HEK293 (cell line): ENCODE data around the gene LRRC74A.
A peak's percentile ranks its signal among the peaks of the same experiment; 100 is the strongest.

ENCODE experiments used
- CTCF ChIA-PET: fragments of 350-600 bp; formaldehyde crosslinking; extraction: SDS; loops from one replicate; lab custom pipeline; 2021; ENCODE audit warnings: antibody characterized with exemption; lab: Yijun Ruan, JAX
- POLR2A ChIA-PET: fragments of 300-600 bp; formaldehyde crosslinking; extraction: SDS; loops from one replicate; lab custom pipeline; 2020; ENCODE audit warnings: antibody characterized with exemption, inconsistent platforms; lab: Yijun Ruan, JAX
- H3K27ac ChIP-seq: fragments of 200-500 bp; sonication (Bioruptor generic); 2 replicates; pipeline ENCODE4 v1.5.1; 2014; ENCODE audit warnings: low read depth, low read length, control low read depth, inconsistent platforms; ENCODE audit errors: extremely low read depth
- H3K36me3 ChIP-seq, 2 experiments: fragments of 200-500 bp in 1 of 2; sonication (Bioruptor generic) in 1 of 2; 1 replicate in 1 of 2; 2 replicates in 1 of 2; pipeline ENCODE4 v1.5.1; 2014 to 2017; ENCODE audit warnings: inconsistent platforms in 2 of 2, low read length in 2 of 2; ENCODE audit not compliant: control insufficient read depth in 2 of 2, insufficient read depth in 1 of 2
- H3K4me1 ChIP-seq: fragments of 200-500 bp; sonication (Bioruptor generic); 2 replicates; pipeline ENCODE4 v1.5.1; 2014; ENCODE audit warnings: mild to moderate bottlenecking, low read length, inconsistent platforms; ENCODE audit not compliant: control insufficient read depth, insufficient read depth
- H3K4me3 ChIP-seq: 2 replicates; pipeline ENCODE4 v1.5.1; 2011; ENCODE audit warnings: low read depth, mild to moderate bottlenecking, control low read depth, low read length, moderate library complexity
- H3K9me3 ChIP-seq: fragments of 200-500 bp; sonication (Bioruptor generic); 2 replicates; pipeline ENCODE4 v1.5.1; 2014; ENCODE audit warnings: low read depth, low read length, inconsistent platforms; ENCODE audit not compliant: control insufficient read depth, insufficient read depth
- BCL11B ChIP-seq: fragments of 450-650 bp; formaldehyde crosslinking; IDR thresholded peaks from 2 replicates; pipeline ENCODE4 v1.5.1; 2016; ENCODE audit warnings: low read depth, missing biosample characterization, missing genetic modification characterization
- EGR2 ChIP-seq: fragments of 450-650 bp; formaldehyde crosslinking; IDR thresholded peaks from 2 replicates; pipeline ENCODE4 v1.5.1; 2016; ENCODE audit warnings: low read depth, missing biosample characterization, missing genetic modification characterization
- FEZF1 ChIP-seq: fragments of 450-650 bp; formaldehyde crosslinking; IDR thresholded peaks from 2 replicates; pipeline ENCODE4 v1.5.1; 2016; ENCODE audit warnings: missing biosample characterization, missing genetic modification characterization
- HOXC10 ChIP-seq: sonication (generic); formaldehyde crosslinking; IDR thresholded peaks from 2 replicates; pipeline ENCODE4 v1.8.1; 2023; ENCODE audit warnings: mild to moderate bottlenecking, missing genetic modification reagents
- SP2 ChIP-seq: fragments of 450-650 bp; formaldehyde crosslinking; IDR thresholded peaks from 2 replicates; pipeline ENCODE4 v1.5.1; 2016; ENCODE audit warnings: missing biosample characterization, missing genetic modification characterization
- SP3 ChIP-seq: fragments of 450-650 bp; formaldehyde crosslinking; IDR thresholded peaks from 2 replicates; pipeline ENCODE4 v1.5.1; 2016; ENCODE audit warnings: missing biosample characterization, missing genetic modification characterization
- ZBTB1 ChIP-seq: fragments of 450-650 bp; formaldehyde crosslinking; IDR thresholded peaks from 2 replicates; pipeline ENCODE4 v1.5.1; 2016; ENCODE audit warnings: missing biosample characterization, missing genetic modification characterization
- ZNF138 ChIP-seq: fragments of 450-650 bp; formaldehyde crosslinking; IDR thresholded peaks from 2 replicates; pipeline ENCODE4 v1.5.1; 2016; ENCODE audit warnings: missing biosample characterization, missing genetic modification characterization, borderline replicate concordance
- ZNF157 ChIP-seq: fragments of 450-650 bp; formaldehyde crosslinking; IDR thresholded peaks from 2 replicates; pipeline ENCODE4 v1.5.1; 2016; ENCODE audit warnings: missing biosample characterization, missing genetic modification characterization
- ZNF175 ChIP-seq: fragments of 450-650 bp; formaldehyde crosslinking; IDR thresholded peaks from 2 replicates; pipeline ENCODE4 v1.5.1; 2016; ENCODE audit warnings: missing biosample characterization, missing genetic modification characterization
- ZNF184 ChIP-seq: fragments of 450-650 bp; IDR thresholded peaks from 2 replicates; pipeline ENCODE4 v1.5.1; 2018; ENCODE audit warnings: missing biosample characterization, mild to moderate bottlenecking, missing genetic modification characterization
- ZNF292 ChIP-seq: fragments of 450-650 bp; formaldehyde crosslinking; IDR thresholded peaks from 2 replicates; pipeline ENCODE4 v1.5.1; 2016; ENCODE audit warnings: low read depth, missing biosample characterization, missing genetic modification characterization, borderline replicate concordance
- ZNF350 ChIP-seq: fragments of 450-650 bp; formaldehyde crosslinking; IDR thresholded peaks from 2 replicates; pipeline ENCODE4 v1.5.0; 2017; ENCODE audit warnings: missing biosample characterization, mild to moderate bottlenecking, missing genetic modification characterization
- ZNF37A ChIP-seq: fragments of 450-650 bp; IDR thresholded peaks from 2 replicates; pipeline ENCODE4 v1.5.1; 2018; ENCODE audit warnings: missing biosample characterization, missing genetic modification characterization
- ZNF514 ChIP-seq: fragments of 450-650 bp; formaldehyde crosslinking; IDR thresholded peaks from 2 replicates; pipeline ENCODE4 v1.5.1; 2016; ENCODE audit warnings: missing biosample characterization, missing genetic modification characterization
- ZNF561 ChIP-seq: fragments of 450-650 bp; IDR thresholded peaks from 2 replicates; pipeline ENCODE4 v1.5.1; 2018; ENCODE audit warnings: missing biosample characterization, missing genetic modification characterization, borderline replicate concordance
- ZNF596 ChIP-seq: fragments of 450-650 bp; IDR thresholded peaks from 2 replicates; pipeline ENCODE4 v1.5.0; 2018; ENCODE audit warnings: missing biosample characterization, mild to moderate bottlenecking, missing genetic modification characterization, moderate library complexity
- ZNF629 ChIP-seq: fragments of 450-650 bp; formaldehyde crosslinking; IDR thresholded peaks from 2 replicates; pipeline ENCODE4 v1.5.1; 2017; ENCODE audit warnings: missing biosample characterization, missing genetic modification characterization
- ZSCAN23 ChIP-seq: fragments of 450-650 bp; formaldehyde crosslinking; IDR thresholded peaks from 2 replicates; pipeline ENCODE4 v1.5.1; 2016; ENCODE audit warnings: missing biosample characterization, missing genetic modification characterization
- TF ChIP-seq, protein P1 (sequence below): fragments of 450-650 bp; formaldehyde crosslinking; IDR thresholded peaks from 2 replicates; pipeline ENCODE4 v1.5.1; 2016; ENCODE audit warnings: missing biosample characterization, missing genetic modification characterization, low read depth
- TF ChIP-seq, protein P2 (sequence below): fragments of 450-650 bp; formaldehyde crosslinking; IDR thresholded peaks from 2 replicates; pipeline ENCODE4 v1.5.1; 2016; ENCODE audit warnings: missing biosample characterization, missing genetic modification characterization
- TF ChIP-seq, protein P3 (sequence below): fragments of 450-650 bp; formaldehyde crosslinking; IDR thresholded peaks from 2 replicates; pipeline ENCODE4 v1.5.1; 2016; ENCODE audit warnings: missing biosample characterization, missing genetic modification characterization
- TF ChIP-seq, protein P4 (sequence below): fragments of 450-650 bp; formaldehyde crosslinking; IDR thresholded peaks from 2 replicates; pipeline ENCODE4 v1.5.1; 2016; ENCODE audit warnings: missing biosample characterization, missing genetic modification characterization
- TF ChIP-seq, protein P5 (sequence below): fragments of 450-650 bp; formaldehyde crosslinking; IDR thresholded peaks from 2 replicates; pipeline ENCODE4 v1.5.1; 2016; ENCODE audit warnings: missing biosample characterization, missing genetic modification characterization

LRRC74A gene

DNA sequence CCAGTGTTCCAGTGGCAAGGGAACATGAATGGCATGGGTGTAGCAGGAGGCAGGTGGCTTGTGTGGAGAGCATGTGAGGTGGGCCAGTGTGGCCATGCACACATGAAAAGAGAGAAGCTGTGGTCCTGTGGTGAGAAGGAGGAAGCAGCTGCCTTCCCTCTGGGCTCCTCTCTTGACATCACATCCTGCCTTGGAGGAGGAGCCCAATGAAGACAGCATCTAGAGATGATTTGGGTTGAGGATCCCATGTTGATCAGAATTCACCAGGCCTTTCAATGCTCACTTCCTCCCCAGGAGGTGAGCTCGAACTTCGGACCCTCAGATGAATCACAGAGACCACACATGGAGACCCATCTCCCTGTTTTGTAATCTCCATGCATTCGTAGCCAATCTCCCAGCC lies 82.6 kb downstream of the LRRC74A start:
- Histone ChIP-seq H3K9me3 (no peaks in the 10 kb centered on the region), H3K4me3 (no peak overlapping the region), H3K27ac (no peak overlapping the region), H3K36me3 (no peaks in the 10 kb centered on the region), H3K4me1 (peaks cover 15% of the 10 kb centered on the region)
- TF ChIP-seq ZSCAN23 (tag by site-specific recombination) (no peak), ZNF561 (tag by site-specific recombination) (no peak), ZNF184 (tag by site-specific recombination) (no peak), ZNF514 (no peak)
- ChIA-PET POLR2A (interaction anchor here (1.3 kb wide), 1 partner anchor 10 kb away, joined by 4 read pairs; no protein-coding TSS in a partner anchor), CTCF (interaction anchor here (0.7 to 7.5 kb wide), 5 partner anchors 9 to 162 kb away, joined by 3 to 83 read pairs (median 6); no protein-coding TSS in a partner anchor)

DNA sequence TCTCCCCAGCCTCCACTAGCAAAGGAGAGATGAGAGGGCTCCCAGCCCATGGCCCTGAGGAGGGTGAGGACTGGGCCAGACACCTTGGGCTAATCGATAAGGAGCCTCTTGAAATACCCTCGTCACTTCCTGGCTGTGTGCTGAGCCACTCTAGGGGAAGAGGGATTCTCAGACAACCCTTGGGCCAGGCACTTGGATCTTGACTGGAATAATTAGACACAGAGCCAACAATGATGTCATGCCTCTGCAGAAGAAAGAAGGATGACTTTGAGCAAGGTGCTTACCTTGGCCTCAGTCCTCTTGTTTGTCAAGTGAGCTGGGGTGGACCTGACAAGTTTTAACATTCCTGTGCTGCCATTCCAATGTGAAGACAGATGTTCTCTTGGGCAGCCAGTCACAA lies 83.1 kb downstream of the LRRC74A start:
- Histone ChIP-seq H3K9me3 (no peaks in the 10 kb centered on the region), H3K36me3 (no peaks in the 10 kb centered on the region), H3K27ac (no peak overlapping the region), H3K4me3 (no peak overlapping the region), H3K4me1 (peaks cover 14% of the 10 kb centered on the region)
- ChIA-PET POLR2A (interaction anchor here (1.3 kb wide), 1 partner anchor 9 kb away, joined by 4 read pairs; no protein-coding TSS in a partner anchor), CTCF (interaction anchor here (1.4 to 7.5 kb wide), 4 partner anchors 9 to 161 kb away, joined by 4 to 83 read pairs (median 6); no protein-coding TSS in a partner anchor)
- TF ChIP-seq FEZF1 (tag by site-specific recombination) (no peak), ZNF629 (tag by site-specific recombination) (peak; percentile 35; the same call in 1 of the 2 replicates), EGR2 (tag by site-specific recombination) (no peak), ZNF138 (tag by site-specific recombination) (no peak), ZNF350 (tag by site-specific recombination) (no peak), ZNF175 (tag by site-specific recombination) (no peak), SP2 (tag by site-specific recombination) (no peak), HOXC10 (CRISPR knock-in tag) (no peak), BCL11B (no peak), ZNF292 (tag by site-specific recombination) (no peak), ZNF37A (no peak)
- TF ChIP-seq, protein P1, sequence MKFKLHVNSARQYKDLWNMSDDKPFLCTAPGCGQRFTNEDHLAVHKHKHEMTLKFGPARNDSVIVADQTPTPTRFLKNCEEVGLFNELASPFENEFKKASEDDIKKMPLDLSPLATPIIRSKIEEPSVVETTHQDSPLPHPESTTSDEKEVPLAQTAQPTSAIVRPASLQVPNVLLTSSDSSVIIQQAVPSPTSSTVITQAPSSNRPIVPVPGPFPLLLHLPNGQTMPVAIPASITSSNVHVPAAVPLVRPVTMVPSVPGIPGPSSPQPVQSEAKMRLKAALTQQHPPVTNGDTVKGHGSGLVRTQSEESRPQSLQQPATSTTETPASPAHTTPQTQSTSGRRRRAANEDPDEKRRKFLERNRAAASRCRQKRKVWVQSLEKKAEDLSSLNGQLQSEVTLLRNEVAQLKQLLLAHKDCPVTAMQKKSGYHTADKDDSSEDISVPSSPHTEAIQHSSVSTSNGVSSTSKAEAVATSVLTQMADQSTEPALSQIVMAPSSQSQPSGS (tag by site-specific recombination) = peak; percentile 70; the same call in 1 of the 2 replicates
- TF ChIP-seq, protein P2, sequence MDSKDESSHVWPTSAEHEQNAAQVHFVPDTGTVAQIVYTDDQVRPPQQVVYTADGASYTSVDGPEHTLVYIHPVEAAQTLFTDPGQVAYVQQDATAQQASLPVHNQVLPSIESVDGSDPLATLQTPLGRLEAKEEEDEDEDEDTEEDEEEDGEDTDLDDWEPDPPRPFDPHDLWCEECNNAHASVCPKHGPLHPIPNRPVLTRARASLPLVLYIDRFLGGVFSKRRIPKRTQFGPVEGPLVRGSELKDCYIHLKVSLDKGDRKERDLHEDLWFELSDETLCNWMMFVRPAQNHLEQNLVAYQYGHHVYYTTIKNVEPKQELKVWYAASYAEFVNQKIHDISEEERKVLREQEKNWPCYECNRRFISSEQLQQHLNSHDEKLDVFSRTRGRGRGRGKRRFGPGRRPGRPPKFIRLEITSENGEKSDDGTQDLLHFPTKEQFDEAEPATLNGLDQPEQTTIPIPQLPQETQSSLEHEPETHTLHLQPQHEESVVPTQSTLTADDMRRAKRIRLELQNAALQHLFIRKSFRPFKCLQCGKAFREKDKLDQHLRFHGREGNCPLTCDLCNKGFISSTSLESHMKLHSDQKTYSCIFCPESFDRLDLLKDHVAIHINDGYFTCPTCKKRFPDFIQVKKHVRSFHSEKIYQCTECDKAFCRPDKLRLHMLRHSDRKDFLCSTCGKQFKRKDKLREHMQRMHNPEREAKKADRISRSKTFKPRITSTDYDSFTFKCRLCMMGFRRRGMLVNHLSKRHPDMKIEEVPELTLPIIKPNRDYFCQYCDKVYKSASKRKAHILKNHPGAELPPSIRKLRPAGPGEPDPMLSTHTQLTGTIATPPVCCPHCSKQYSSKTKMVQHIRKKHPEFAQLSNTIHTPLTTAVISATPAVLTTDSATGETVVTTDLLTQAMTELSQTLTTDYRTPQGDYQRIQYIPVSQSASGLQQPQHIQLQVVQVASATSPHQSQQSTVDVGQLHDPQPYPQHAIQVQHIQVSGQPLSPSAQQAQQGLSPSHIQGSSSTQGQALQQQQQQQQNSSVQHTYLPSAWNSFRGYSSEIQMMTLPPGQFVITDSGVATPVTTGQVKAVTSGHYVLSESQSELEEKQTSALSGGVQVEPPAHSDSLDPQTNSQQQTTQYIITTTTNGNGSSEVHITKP = no peak

DNA sequence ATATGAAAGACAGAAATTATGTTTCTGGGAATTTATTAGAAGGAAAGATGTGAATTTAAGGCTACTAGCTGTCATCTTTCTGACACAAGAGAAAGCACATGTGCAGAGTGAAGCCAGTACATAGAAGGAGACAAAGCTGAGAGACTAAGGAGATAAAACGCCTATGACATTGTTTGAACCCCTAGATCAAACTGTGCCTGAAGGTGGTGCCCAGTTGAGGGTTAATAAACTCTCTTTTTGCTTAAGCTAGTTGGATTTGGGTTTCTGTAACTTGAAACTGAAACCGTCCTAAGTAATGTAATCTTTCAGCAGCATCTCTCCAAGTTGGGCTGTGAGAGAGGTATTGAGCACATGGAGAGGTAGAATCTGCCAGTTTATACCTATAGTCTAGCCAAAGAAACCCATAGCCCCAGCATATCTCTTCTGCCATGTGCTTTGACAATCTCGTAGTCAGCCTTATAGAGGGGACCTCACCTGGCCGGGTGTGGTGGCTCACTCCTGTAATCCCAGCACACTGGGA lies 84.2 kb downstream of the LRRC74A start:
- POLR2A ChIA-PET = no interaction called here
- peaks cover 3% of the 10 kb centered on the region; the same call in 1 of the 2 replicates for H3K4me1 ChIP-seq
- no peaks in the 10 kb centered on the region for H3K9me3 ChIP-seq
- H3K4me3 ChIP-seq = no peak overlapping the region
- H3K27ac ChIP-seq = no peak overlapping the region
- CTCF ChIA-PET = interaction anchor here (1.5 to 7.5 kb wide), 2 partner anchors 143 to 160 kb away, joined by 4 to 83 read pairs; no protein-coding TSS in a partner anchor
- no peaks in the 10 kb centered on the region for H3K36me3 ChIP-seq
- TF ChIP-seq HOXC10 (CRISPR knock-in tag) (no peak), ZBTB1 (tag by site-specific recombination) (no peak), SP3 (tag by site-specific recombination) (no peak), ZNF157 (tag by site-specific recombination) (no peak), ZNF596 (no peak)
- TF ChIP-seq, protein P3, sequence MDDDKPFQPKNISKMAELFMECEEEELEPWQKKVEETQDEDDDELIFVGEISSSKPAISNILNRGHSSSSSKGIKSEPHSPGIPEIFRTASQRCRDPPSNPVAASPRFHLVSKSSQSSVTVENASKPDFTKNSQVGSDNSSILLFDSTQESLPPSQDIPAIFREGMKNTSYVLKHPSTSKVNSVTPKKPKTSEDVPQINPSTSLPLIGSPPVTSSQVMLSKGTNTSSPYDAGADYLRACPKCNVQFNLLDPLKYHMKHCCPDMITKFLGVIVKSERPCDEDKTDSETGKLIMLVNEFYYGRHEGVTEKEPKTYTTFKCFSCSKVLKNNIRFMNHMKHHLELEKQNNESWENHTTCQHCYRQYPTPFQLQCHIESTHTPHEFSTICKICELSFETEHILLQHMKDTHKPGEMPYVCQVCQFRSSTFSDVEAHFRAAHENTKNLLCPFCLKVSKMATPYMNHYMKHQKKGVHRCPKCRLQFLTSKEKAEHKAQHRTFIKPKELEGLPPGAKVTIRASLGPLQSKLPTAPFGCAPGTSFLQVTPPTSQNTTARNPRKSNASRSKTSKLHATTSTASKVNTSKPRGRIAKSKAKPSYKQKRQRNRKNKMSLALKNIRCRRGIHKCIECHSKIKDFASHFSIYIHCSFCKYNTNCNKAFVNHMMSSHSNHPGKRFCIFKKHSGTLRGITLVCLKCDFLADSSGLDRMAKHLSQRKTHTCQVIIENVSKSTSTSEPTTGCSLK (tag by site-specific recombination) = no peak
- TF ChIP-seq, protein P4, sequence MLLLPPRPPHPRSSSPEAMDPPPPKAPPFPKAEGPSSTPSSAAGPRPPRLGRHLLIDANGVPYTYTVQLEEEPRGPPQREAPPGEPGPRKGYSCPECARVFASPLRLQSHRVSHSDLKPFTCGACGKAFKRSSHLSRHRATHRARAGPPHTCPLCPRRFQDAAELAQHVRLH (tag by site-specific recombination) = no peak
- TF ChIP-seq, protein P5, sequence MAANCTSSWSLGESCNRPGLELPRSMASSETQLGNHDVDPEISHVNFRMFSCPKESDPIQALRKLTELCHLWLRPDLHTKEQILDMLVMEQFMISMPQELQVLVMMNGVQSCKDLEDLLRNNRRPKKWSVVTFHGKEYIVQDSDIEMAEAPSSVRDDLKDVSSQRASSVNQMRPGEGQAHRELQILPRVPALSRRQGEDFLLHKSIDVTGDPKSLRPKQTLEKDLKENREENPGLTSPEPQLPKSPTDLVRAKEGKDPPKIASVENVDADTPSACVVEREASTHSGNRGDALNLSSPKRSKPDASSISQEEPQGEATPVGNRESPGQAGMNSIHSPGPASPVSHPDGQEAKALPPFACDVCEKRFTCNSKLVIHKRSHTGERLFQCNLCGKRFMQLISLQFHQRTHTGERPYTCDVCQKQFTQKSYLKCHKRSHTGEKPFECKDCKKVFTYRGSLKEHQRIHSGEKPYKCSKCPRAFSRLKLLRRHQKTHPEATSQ = no peak
